ENCODE data around the gene OVOL3.

- TF ChIP-seq CTCF (IDR thresholded peaks at IDR 0.05) (no peak), POLR2A (IDR thresholded peaks at IDR 0.05) (no peak), POLR2AphosphoS5 (IDR thresholded peaks at IDR 0.05) (no peak), EP300 (IDR thresholded peaks at IDR 0.05) (no peak)
Observed at GRCh38 chr19:36099166-36099785, 11.7 kb upstream of the OVOL3 start.
